MCF 10A (cell line): ENCODE results near the gene DENND4B. TPM values are rescaled to one million over a fixed set of nuclear protein-coding genes. Genes with fewer than 3 reads are reported as not detected.

Source experiments
- BruUV-seq: library from RNA; stranded (reverse); fragments of 400-500 nt; replicated peaks from 2 replicates; lab custom pipeline; 2021; lab: Mats Ljungman, UMichigan
- CTCF ChIA-PET: fragments of 300-600 bp; sonication (Branson Sonifier 250); formaldehyde crosslinking; extraction: SDS; loops from one replicate; lab custom pipeline; 2021; ENCODE audit warnings: antibody characterized with exemption, inconsistent platforms; lab: Yijun Ruan, JAX
- POLR2A ChIA-PET: fragments of 300-600, 350-650 bp; sonication (Branson Sonifier 250); formaldehyde crosslinking; extraction: SDS; loops from one replicate; lab custom pipeline; 2020; ENCODE audit warnings: antibody characterized with exemption, inconsistent platforms; lab: Yijun Ruan, JAX
- DNase-seq: peaks from one replicate; pipeline ENCODE4 v3.0.0-alpha.2; 2018; ENCODE audit not compliant: unreplicated experiment
- H3K27ac Mint-ChIP-seq: one replicate; pipeline ENCODE4 v1.8.0; 2022; ENCODE audit warnings: mild to moderate bottlenecking, low read depth, mixed read lengths; ENCODE audit not compliant: unreplicated experiment
- H3K27me3 Mint-ChIP-seq: one replicate; pipeline ENCODE4 v1.8.0; 2022; ENCODE audit warnings: mixed read lengths; ENCODE audit not compliant: insufficient read depth, unreplicated experiment
- H3K36me3 Mint-ChIP-seq: one replicate; pipeline ENCODE4 v1.8.0; 2022; ENCODE audit warnings: mild to moderate bottlenecking, moderate library complexity, mixed read lengths; ENCODE audit not compliant: insufficient read depth, unreplicated experiment
- H3K4me1 Mint-ChIP-seq: one replicate; pipeline ENCODE4 v1.8.0; 2022; ENCODE audit warnings: mixed read lengths; ENCODE audit not compliant: insufficient read depth, unreplicated experiment
- H3K4me3 Mint-ChIP-seq: one replicate; pipeline ENCODE4 v1.8.0; 2022; ENCODE audit warnings: mild to moderate bottlenecking, moderate library complexity, mixed read lengths; ENCODE audit not compliant: unreplicated experiment
- H3K9me3 Mint-ChIP-seq: one replicate; pipeline ENCODE4 v1.8.0; 2022; ENCODE audit warnings: mixed read lengths; ENCODE audit not compliant: unreplicated experiment
- CTCF ChIP-seq: fragments of 200-600 bp; IDR thresholded peaks from one replicate; pipeline ENCODE4 v1.8.0; 2022; ENCODE audit warnings: antibody characterized with exemption, mild to moderate bottlenecking; ENCODE audit not compliant: unreplicated experiment
- intact Hi-C: fragments of 100-400 bp; cut with micrococcal nuclease; formaldehyde crosslinking; loops from 2 replicates; pipeline ENCODE4 v1.14.1; 2022
- total RNA-seq: library from RNA; stranded (reverse); gene quantifications from 2 replicates; pipeline ENCODE4 v1.2.3, GENCODE V29; 2022

Gene DENND4B
- total RNA-seq, 1 experiment from 2014 or later: 59.6 TPM

GRCh38 chr1:153968000-153968363 lies 21.5 kb upstream of the DENND4B start:
- Mint-ChIP-seq H3K4me1 (peaks cover 40% of the 10 kb centered on the region), H3K27me3 (no peaks in the 10 kb centered on the region), H3K36me3 (peaks cover 24% of the 10 kb centered on the region), H3K27ac (peak overlapping the region; percentile 94), H3K9me3 (no peaks in the 10 kb centered on the region), H3K4me3 (peak overlapping the region; percentile 95)
- POLR2A ChIA-PET: interaction anchor here (0.6 to 16.6 kb wide), 40 partner anchors 9 to 1162 kb away, joined by 3 to 647 read pairs (median 4); partner anchors contain the start of genes CRTC2, DENND4B, GATAD2B and INTS3
- CTCF ChIA-PET: interaction anchor here (0.6 to 5.2 kb wide), 15 partner anchors 9 to 1083 kb away, joined by 3 to 45 read pairs (median 5); partner anchors contain the start of genes ADAM15, GATAD2B, JTB and RAB13
- BruUV-seq: no TSS peak
- TF ChIP-seq CTCF: no peak
- DNase-seq: no peak
- intact Hi-C loops: loop anchor here (1.0 to 2.0 kb wide), 2 partner anchors 18 to 45 kb away; partner anchors contain the start of genes GATAD2B and RAB13

- Mint-ChIP-seq H3K4me3 (peak within 1 kb of the TSS; percentile 95), H3K27ac (peak within 1 kb of the TSS; percentile 94), H3K9me3 (no peaks in the 10 kb centered on the region), H3K36me3 (peaks cover 22% of the 10 kb centered on the region), H3K27me3 (no peaks in the 10 kb centered on the region), H3K4me1 (peaks cover 40% of the 10 kb centered on the region)
- CTCF ChIA-PET: interaction anchor here (0.6 to 5.2 kb wide), 20 partner anchors 9 to 1084 kb away, joined by 3 to 45 read pairs (median 4); partner anchors contain the start of genes ADAM15, CRTC2, GATAD2B and JTB
- POLR2A ChIA-PET: interaction anchor here (0.5 to 16.6 kb wide), 49 partner anchors 10 to 1219 kb away, joined by 3 to 647 read pairs (median 4); partner anchors contain the start of genes CRTC2, DENND4B, GATAD2B and INTS3
- peak; percentile 32 for TF ChIP-seq CTCF
- intact Hi-C loops: loop anchor here (1.0 to 2.0 kb wide), 2 partner anchors 19 to 45 kb away; partner anchors contain the start of genes GATAD2B and RAB13
- peak; percentile 100 for DNase-seq
- no TSS peak for BruUV-seq
Observed at GRCh38 chr1:153967107-153967999, 20.8 kb upstream of the DENND4B start, which contains the start of gene CREB3L4. Gene CREB3L4, plus strand, starts transcription at chr1:153967902. Its CDS starts 624 bp downstream, at chr1:153968526.

GRCh38 chr1:153963850-153964331 lies 17.4 kb upstream of the DENND4B start:
- CTCF ChIA-PET: interaction anchor here (0.6 to 5.1 kb wide), 7 partner anchors 16 to 166 kb away, joined by 3 to 40 read pairs (median 3); partner anchors contain the start of genes DENND4B and RAB13
- Mint-ChIP-seq H3K9me3 (no peaks in the 10 kb centered on the region), H3K4me3 (peak overlapping the region; percentile 73), H3K36me3 (peaks cover 54% of the 10 kb centered on the region), H3K27me3 (no peaks in the 10 kb centered on the region), H3K4me1 (peaks cover 58% of the 10 kb centered on the region), H3K27ac (peak overlapping the region; percentile 72)
- intact Hi-C loops: loop anchor here (5.0 kb wide), 1 partner anchor 308 kb away; the partner anchor contains the start of gene HAX1
- TF ChIP-seq CTCF: no peak
- POLR2A ChIA-PET: interaction anchor here (0.6 to 16.6 kb wide), 28 partner anchors 12 to 1009 kb away, joined by 3 to 647 read pairs (median 5); partner anchors contain the start of genes CHTOP, CRTC2, DENND4B and GATAD2B
- BruUV-seq: no TSS peak
- no peak for DNase-seq
